HepG2 (cell line): ENCODE data around the gene DMBT1. TPM values are rescaled to one million over a fixed set of nuclear protein-coding genes. Genes with fewer than 3 reads are reported as not detected.

ENCODE experiments used
- ATAC-seq: fragments of 200-7000 bp; cut with Tn5 transposase; 3 replicates; pipeline ENCODE4 v1.9.1; 2020; ENCODE audit warnings: mild to moderate bottlenecking, moderate library complexity
- BruUV-seq: library from RNA; stranded (reverse); fragments of 400-500 nt; replicated peaks from 2 replicates; lab custom pipeline; 2021; lab: Mats Ljungman, UMichigan
- CTCF ChIA-PET: fragments of 300-600 bp; formaldehyde crosslinking; extraction: SDS; loops from one replicate; lab custom pipeline; 2021; ENCODE audit warnings: low total read pairs, inconsistent platforms, low intra/inter-chr PET ratio; lab: Yijun Ruan, JAX
- POLR2A ChIA-PET: fragments of 350-600 bp; sonication (Branson Sonifier 250); formaldehyde crosslinking; loops from one replicate; lab custom pipeline; 2020; ENCODE audit warnings: antibody characterized with exemption, inconsistent platforms; lab: Yijun Ruan, JAX
- DNase-seq: peaks from one replicate; pipeline ENCODE4 v3.0.0-alpha.2; 2015; ENCODE audit warnings: low spot score
- FAIRE-seq: peaks from 3 replicates; lab custom pipeline; 2011; peaks lifted over from hg19 to GRCh38; lab: Jason Lieb, UNC
- H2AFZ ChIP-seq: one replicate; pipeline ENCODE4 v1.6.1; 2011; ENCODE audit warnings: low read length, inconsistent platforms
- H3K27ac ChIP-seq: fragments of 300-600 bp; 3 replicates; pipeline ENCODE4 v1.8.0; 2011; ENCODE audit warnings: mixed run types, mild to moderate bottlenecking, mixed read lengths, low read length, inconsistent platforms; ENCODE audit not compliant: insufficient read depth; ENCODE audit errors: extremely low read length
- H3K27me3 ChIP-seq, 2 experiments: fragments of 200-600 bp in 1 of 2; 2 replicates in 1 of 2; 3 replicates in 1 of 2; pipeline versions ENCODE4 v1.6.0 to v1.8.0; 2011; ENCODE audit warnings: low read length in 2 of 2, mild to moderate bottlenecking in 2 of 2, moderate library complexity in 2 of 2, inconsistent platforms in 1 of 2; ENCODE audit not compliant: insufficient read depth in 2 of 2, control insufficient read depth in 1 of 2
- H3K36me3 ChIP-seq, 2 experiments: fragments of 200-600 bp in 1 of 2; replicated peaks in 1 of 2; 2 replicates in 1 of 2; 3 replicates in 1 of 2; pipeline versions ENCODE4 v1.5.1 to v1.8.0; 2011; ENCODE audit warnings: low read length in 2 of 2, inconsistent platforms in 1 of 2; ENCODE audit not compliant: insufficient read depth in 2 of 2, control insufficient read depth in 1 of 2
- H3K4me1 ChIP-seq: 2 replicates; pipeline ENCODE4 v1.5.1; 2012; ENCODE audit warnings: low read length, inconsistent platforms; ENCODE audit not compliant: insufficient read depth
- H3K4me2 ChIP-seq: 2 replicates; pipeline ENCODE4 v1.6.0; 2011; ENCODE audit warnings: low read depth, low read length, inconsistent platforms
- H3K4me3 ChIP-seq, 3 experiments: fragments of 200-600 bp in 1 of 3; sonication (generic), shearing (Covaris generic) in 1 of 3; replicated peaks in 1 of 3; 2 replicates each; pipeline ENCODE4 v1.5.1; 2011 to 2016; ENCODE audit warnings: low read length in 3 of 3, inconsistent platforms in 2 of 3, low read depth in 2 of 3, mild to moderate bottlenecking in 2 of 3, control low read depth in 1 of 3, mixed read lengths in 1 of 3; ENCODE audit not compliant: insufficient read depth in 1 of 3
- H3K79me2 ChIP-seq: one replicate; pipeline ENCODE4 v1.6.1; 2011; ENCODE audit warnings: low read length, inconsistent platforms; ENCODE audit not compliant: insufficient read depth
- H3K9ac ChIP-seq: 2 replicates; pipeline ENCODE4 v1.6.0; 2011; ENCODE audit warnings: mild to moderate bottlenecking, low read depth, low read length, inconsistent platforms; ENCODE audit not compliant: insufficient read depth
- H3K9me3 ChIP-seq: 2 replicates; pipeline ENCODE4 v1.5.1; 2012; ENCODE audit warnings: mild to moderate bottlenecking, low read length
- H4K20me1 ChIP-seq: 2 replicates; pipeline ENCODE4 v1.6.0; 2011; ENCODE audit warnings: inconsistent platforms, mild to moderate bottlenecking, low read length, moderate library complexity; ENCODE audit not compliant: insufficient read depth
- ATF4 ChIP-seq, 2 experiments: fragments of 450-650 bp in 1 of 2; sonication (generic) in 1 of 2; formaldehyde crosslinking; IDR thresholded peaks; 2 replicates each; pipeline versions ENCODE4 v1.5.0 to v1.8.0; 2020 to 2022; ENCODE audit warnings: mild to moderate bottlenecking in 1 of 2, missing genetic modification reagents in 1 of 2
- FOSL1 ChIP-seq: sonication (generic); formaldehyde crosslinking; IDR thresholded peaks from 2 replicates; pipeline ENCODE4 v1.9.0; 2021; ENCODE audit warnings: missing genetic modification reagents, borderline replicate concordance
- HES4 ChIP-seq: sonication (generic); formaldehyde crosslinking; IDR thresholded peaks from 2 replicates; pipeline ENCODE4 v1.9.0; 2021; ENCODE audit warnings: mild to moderate bottlenecking, missing genetic modification reagents, borderline replicate concordance
- HIVEP1 ChIP-seq: sonication (generic); formaldehyde crosslinking; IDR thresholded peaks from 2 replicates; pipeline ENCODE4 v1.4.0; 2020; ENCODE audit warnings: mild to moderate bottlenecking, missing genetic modification reagents
- HNRNPL ChIP-seq: fragments of 200-400 bp; formaldehyde crosslinking; IDR thresholded peaks from 2 replicates; pipeline ENCODE4 v1.6.1; 2017; ENCODE audit warnings: mild to moderate bottlenecking, low read depth, low read length
- RFXAP ChIP-seq: sonication (generic); formaldehyde crosslinking; IDR thresholded peaks from 2 replicates; pipeline ENCODE4 v1.4.0; 2020; ENCODE audit warnings: missing genetic modification reagents, borderline replicate concordance
- ZBTB3 ChIP-seq: sonication (generic); formaldehyde crosslinking; IDR thresholded peaks from 2 replicates; pipeline ENCODE4 v1.4.0; 2020; ENCODE audit warnings: low read depth, mild to moderate bottlenecking, moderate library complexity, missing genetic modification reagents, borderline replicate concordance
- ZFP62 ChIP-seq: sonication (generic); formaldehyde crosslinking; IDR thresholded peaks from 2 replicates; pipeline ENCODE4 v1.4.0; 2020; ENCODE audit warnings: missing genetic modification reagents
- ZNF468 ChIP-seq: sonication (generic); formaldehyde crosslinking; IDR thresholded peaks from 2 replicates; pipeline ENCODE4 v1.8.0; 2022; ENCODE audit warnings: mild to moderate bottlenecking, moderate library complexity, missing genetic modification reagents
- ZNF572 ChIP-seq: sonication (generic); formaldehyde crosslinking; IDR thresholded peaks from 2 replicates; pipeline ENCODE4 v1.5.1; 2020; ENCODE audit warnings: mild to moderate bottlenecking, missing genetic modification reagents
- ZNF784 ChIP-seq: sonication (generic); formaldehyde crosslinking; IDR thresholded peaks from 2 replicates; pipeline ENCODE4 v1.5.1; 2020; ENCODE audit warnings: missing genetic modification reagents, mild to moderate bottlenecking, borderline replicate concordance
- ZNF879 ChIP-seq: sonication (generic); formaldehyde crosslinking; IDR thresholded peaks from 2 replicates; pipeline ENCODE4 v1.8.1; 2023; ENCODE audit warnings: missing genetic modification reagents
- WGBS: methylation state at CpG from one replicate; pipeline ENCODE4 v1.1.6; 2017; ENCODE audit warnings: low lambda C conversion rate; 5-methylcytosine and 5-hydroxymethylcytosine counted together
- in situ Hi-C: cut with HindIII; loops from 2 replicates; pipeline ENCODE4 v1.10.0; 2017; ENCODE audit warnings: low pct_unique_long_range_greater_than_20kb; ENCODE audit not compliant: extremely low pct_ligation_motif_present
- intact Hi-C: fragments of 100-400 bp; cut with micrococcal nuclease; formaldehyde crosslinking; loops from one replicate; pipeline ENCODE4 v1.10.0; 2022; ENCODE audit not compliant: unreplicated experiment
- polyA plus RNA-seq, 8 experiments: library from polyadenylated mRNA; depleted of rRNA in 3 of 8; stranded (reverse) in 7 of 8; unstranded in 1 of 8; fragments of >200 nt; fragmentation: Illumina TruSeq in 4 of 8; extraction: Trizol in 4 of 8; gene quantifications; 2 replicates each; pipeline versions ENCODE4 v1.2.1 to v1.2.3, GENCODE V29; 2011 to 2016; ENCODE audit warnings: low read depth in 4 of 8, missing spikeins in 1 of 8, mixed read lengths in 1 of 8; ENCODE audit not compliant: insufficient read depth in 1 of 8
- total RNA-seq, 5 experiments: library from RNA; depleted of rRNA; stranded (reverse); fragments of >200 nt; fragmentation: Illumina TruSeq; extraction: Trizol; gene quantifications; 2 replicates each; pipeline ENCODE4 v1.2.3, GENCODE V29; 2016; ENCODE audit warnings: low read depth in 1 of 5
- TF ChIP-seq, protein P1 (sequence below): sonication (generic); formaldehyde crosslinking; IDR thresholded peaks from 2 replicates; pipeline ENCODE4 v1.5.0; 2020; ENCODE audit warnings: mild to moderate bottlenecking, missing genetic modification reagents
- TF ChIP-seq, protein P2 (sequence below): fragments of 450-650 bp; IDR thresholded peaks from 2 replicates; pipeline ENCODE4 v1.6.1; 2016

The DMBT1 gene
- total and polyA plus RNA-seq, 2 of the 13 experiments (the other 11 are each of a cell fraction or from before 2014, with no cell fraction given), result not detected

DNA sequence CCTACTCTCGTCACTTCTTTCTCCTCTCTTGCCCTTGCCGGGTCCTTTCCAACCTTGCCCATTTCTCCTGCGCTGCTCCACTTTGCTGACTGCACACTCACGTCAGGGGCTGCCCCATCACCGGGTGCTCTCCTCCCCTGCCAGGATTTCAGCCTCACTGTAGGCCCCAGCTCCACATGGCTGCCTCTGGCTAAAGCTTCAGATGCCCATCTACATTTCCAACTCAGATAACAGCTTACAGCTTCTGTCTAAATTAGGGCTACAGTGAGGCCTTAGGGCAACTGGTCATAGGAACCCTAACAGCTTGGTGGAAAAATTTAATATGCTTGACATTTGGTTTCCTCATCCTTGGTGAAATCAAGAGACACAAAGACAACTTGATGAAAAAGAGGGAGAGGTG, 113.2 kb downstream of the DMBT1 start (continued):
- TF ChIP-seq FOSL1 (CRISPR knock-in tag) (no peak), ZNF784 (CRISPR knock-in tag) (no peak), ZFP62 (no peak), ZNF468 (CRISPR knock-in tag) (no peak), RFXAP (CRISPR knock-in tag) (no peak), HNRNPL (no peak), ZNF572 (no peak)
- TF ChIP-seq, protein P1, sequence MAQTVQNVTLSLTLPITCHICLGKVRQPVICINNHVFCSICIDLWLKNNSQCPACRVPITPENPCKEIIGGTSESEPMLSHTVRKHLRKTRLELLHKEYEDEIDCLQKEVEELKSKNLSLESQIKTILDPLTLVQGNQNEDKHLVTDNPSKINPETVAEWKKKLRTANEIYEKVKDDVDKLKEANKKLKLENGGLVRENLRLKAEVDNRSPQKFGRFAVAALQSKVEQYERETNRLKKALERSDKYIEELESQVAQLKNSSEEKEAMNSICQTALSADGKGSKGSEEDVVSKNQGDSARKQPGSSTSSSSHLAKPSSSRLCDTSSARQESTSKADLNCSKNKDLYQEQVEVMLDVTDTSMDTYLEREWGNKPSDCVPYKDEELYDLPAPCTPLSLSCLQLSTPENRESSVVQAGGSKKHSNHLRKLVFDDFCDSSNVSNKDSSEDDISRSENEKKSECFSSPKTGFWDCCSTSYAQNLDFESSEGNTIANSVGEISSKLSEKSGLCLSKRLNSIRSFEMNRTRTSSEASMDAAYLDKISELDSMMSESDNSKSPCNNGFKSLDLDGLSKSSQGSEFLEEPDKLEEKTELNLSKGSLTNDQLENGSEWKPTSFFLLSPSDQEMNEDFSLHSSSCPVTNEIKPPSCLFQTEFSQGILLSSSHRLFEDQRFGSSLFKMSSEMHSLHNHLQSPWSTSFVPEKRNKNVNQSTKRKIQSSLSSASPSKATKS, result no peak
- TF ChIP-seq, protein P2, sequence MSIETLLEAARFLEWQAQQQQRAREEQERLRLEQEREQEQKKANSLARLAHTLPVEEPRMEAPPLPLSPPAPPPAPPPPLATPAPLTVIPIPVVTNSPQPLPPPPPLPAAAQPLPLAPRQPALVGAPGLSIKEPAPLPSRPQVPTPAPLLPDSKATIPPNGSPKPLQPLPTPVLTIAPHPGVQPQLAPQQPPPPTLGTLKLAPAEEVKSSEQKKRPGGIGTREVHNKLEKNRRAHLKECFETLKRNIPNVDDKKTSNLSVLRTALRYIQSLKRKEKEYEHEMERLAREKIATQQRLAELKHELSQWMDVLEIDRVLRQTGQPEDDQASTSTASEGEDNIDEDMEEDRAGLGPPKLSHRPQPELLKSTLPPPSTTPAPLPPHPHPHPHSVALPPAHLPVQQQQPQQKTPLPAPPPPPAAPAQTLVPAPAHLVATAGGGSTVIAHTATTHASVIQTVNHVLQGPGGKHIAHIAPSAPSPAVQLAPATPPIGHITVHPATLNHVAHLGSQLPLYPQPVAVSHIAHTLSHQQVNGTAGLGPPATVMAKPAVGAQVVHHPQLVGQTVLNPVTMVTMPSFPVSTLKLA, result no peak

GRCh38 chr10:122674781-122675180, 114.2 kb downstream of the DMBT1 start:
- Histone ChIP-seq H3K4me1 (no peaks in the 10 kb centered on the region), H3K9me3 (no peaks in the 10 kb centered on the region), H3K27ac (no peak overlapping the region), H3K4me2 (no peak overlapping the region), H3K36me3 (no peaks in the 10 kb centered on the region), H3K79me2 (no peaks in the 10 kb centered on the region), H3K4me3 (no peak overlapping the region), H2AFZ (no peak overlapping the region), H3K27me3 (peaks cover 1 to 28% of the 10 kb centered on the region in 2 experiments; a peak in 3 of 5 replicates), H4K20me1 (no peaks in the 10 kb centered on the region), H3K9ac (no peak overlapping the region)
- no peak for FAIRE-seq
- no TSS peak for BruUV-seq
- in situ Hi-C loops, result no loop called here
- ChIA-PET POLR2A (no interaction called here), CTCF (no interaction called here)
- TF ChIP-seq HIVEP1 (no peak), ZBTB3 (CRISPR knock-in tag) (no peak), ATF4 (CRISPR knock-in tag; IDR thresholded peaks at IDR 0.05) (no peak), ZNF879 (CRISPR knock-in tag) (no peak), HES4 (CRISPR knock-in tag) (no peak)
- no peak for DNase-seq
- WGBS, result 0% methylated on average over 6 of the region's 8 CpGs
- no peak for ATAC-seq
- intact Hi-C loops, result no loop called here
